22Rv1 (cell line): ENCODE results near the gene PAQR5.

Experiments used
- ZFX ChIP-seq: fragments of 450-650 bp; IDR thresholded peaks from 2 replicates; pipeline ENCODE4 v1.6.1; 2017; ENCODE audit warnings: antibody characterized with exemption, borderline replicate concordance
- TF ChIP-seq, protein P1 (sequence below): fragments of 450-650 bp; IDR thresholded peaks from 2 replicates; pipeline ENCODE4 v1.5.1; 2017; ENCODE audit warnings: mild to moderate bottlenecking

DNA sequence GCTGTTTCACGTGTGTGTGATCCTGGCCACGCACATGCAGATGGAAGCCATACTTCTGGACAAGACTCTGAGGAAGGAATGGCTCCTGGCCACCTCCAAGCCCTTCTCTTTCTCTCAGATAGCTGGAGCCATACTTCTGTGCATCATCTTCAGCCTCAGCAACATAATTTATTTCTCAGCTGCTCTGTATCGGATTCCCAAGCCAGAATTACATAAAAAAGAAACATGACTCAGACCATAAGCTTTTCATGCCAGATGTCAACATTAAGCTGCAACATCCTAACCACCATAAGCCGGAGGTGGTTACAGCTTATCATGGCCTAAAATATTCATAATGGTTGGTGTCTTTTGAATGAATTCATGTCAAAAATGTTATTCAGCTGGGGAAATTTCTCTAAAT lies 104.9 kb downstream of the PAQR5 start:
- TF ChIP-seq, protein P1, sequence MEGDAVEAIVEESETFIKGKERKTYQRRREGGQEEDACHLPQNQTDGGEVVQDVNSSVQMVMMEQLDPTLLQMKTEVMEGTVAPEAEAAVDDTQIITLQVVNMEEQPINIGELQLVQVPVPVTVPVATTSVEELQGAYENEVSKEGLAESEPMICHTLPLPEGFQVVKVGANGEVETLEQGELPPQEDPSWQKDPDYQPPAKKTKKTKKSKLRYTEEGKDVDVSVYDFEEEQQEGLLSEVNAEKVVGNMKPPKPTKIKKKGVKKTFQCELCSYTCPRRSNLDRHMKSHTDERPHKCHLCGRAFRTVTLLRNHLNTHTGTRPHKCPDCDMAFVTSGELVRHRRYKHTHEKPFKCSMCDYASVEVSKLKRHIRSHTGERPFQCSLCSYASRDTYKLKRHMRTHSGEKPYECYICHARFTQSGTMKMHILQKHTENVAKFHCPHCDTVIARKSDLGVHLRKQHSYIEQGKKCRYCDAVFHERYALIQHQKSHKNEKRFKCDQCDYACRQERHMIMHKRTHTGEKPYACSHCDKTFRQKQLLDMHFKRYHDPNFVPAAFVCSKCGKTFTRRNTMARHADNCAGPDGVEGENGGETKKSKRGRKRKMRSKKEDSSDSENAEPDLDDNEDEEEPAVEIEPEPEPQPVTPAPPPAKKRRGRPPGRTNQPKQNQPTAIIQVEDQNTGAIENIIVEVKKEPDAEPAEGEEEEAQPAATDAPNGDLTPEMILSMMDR: no peak
- TF ChIP-seq ZFX: no peak
